ENCODE measurements around the gene SLC8A3.

The SLC8A3 gene

DNA sequence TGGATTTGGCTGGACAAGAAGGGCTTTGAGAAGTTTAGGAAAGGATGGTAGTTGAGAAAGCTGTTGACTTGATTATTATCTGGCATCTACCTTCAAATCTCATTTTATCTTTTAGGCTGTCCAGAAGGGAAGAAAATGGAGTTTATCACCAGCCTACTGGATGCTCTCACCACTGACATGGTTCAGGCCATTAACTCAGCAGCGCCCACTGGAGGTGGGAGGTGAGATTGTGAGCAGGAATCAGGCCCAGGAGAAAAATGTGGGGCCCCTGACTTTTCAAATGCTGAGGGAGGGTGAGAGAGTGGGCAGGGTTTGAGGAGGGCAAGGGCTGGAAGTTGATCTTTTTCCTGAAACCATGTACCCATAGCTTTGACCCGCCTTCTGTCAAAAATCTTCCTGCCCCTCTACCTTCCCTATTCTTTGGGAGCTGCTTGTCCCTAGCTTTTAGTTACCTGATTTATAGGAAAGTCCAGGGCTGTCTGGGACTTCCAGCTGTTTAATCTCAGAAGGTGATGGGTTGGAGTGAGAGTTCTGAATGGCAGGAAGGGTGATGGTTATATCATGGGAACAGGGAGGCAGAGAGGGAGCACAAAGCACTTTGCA is 175.4 kb downstream of the SLC8A3 start:
- Histone ChIP-seq H3K4me3 (ENCODE audit: low read length, poor library complexity, severe bottlenecking) (no peak overlapping the region), H3K9ac (ENCODE audit: low read depth, low read length, poor library complexity, severe bottlenecking) (no peak overlapping the region), H3K36me3 (ENCODE audit: insufficient read depth, low read length) (no peaks in the 10 kb centered on the region), H2AFZ (ENCODE audit: low read length) (no peak overlapping the region), H3K9me2 (replicated peaks; ENCODE audit: low read depth, low read length) (no peaks in the 10 kb centered on the region), H3K79me2 (ENCODE audit: insufficient read depth, low read length) (no peaks in the 10 kb centered on the region), H3K27me3 (ENCODE audit: insufficient read depth, low read length, poor library complexity, severe bottlenecking) (no peaks in the 10 kb centered on the region), H4K20me1 (ENCODE audit: insufficient read depth, low read length, poor library complexity, severe bottlenecking) (no peaks in the 10 kb centered on the region), H3K4me1 (ENCODE audit: insufficient read depth, low read length, poor library complexity, severe bottlenecking) (no peaks in the 10 kb centered on the region), H3F3A (ENCODE audit: low read depth) (no peaks in the 10 kb centered on the region), H3K4me2 (ENCODE audit: low read depth, low read length, poor library complexity, severe bottlenecking) (no peak overlapping the region), H3K9me3 (ENCODE audit: insufficient read depth, low read depth, low read length) (no peaks in the 10 kb centered on the region)
- no peak for TF ChIP-seq EZH2phosphoT487 (IDR thresholded peaks at IDR 0.05; ENCODE audit: borderline replicate concordance)
- TF ChIP-seq, protein P1, sequence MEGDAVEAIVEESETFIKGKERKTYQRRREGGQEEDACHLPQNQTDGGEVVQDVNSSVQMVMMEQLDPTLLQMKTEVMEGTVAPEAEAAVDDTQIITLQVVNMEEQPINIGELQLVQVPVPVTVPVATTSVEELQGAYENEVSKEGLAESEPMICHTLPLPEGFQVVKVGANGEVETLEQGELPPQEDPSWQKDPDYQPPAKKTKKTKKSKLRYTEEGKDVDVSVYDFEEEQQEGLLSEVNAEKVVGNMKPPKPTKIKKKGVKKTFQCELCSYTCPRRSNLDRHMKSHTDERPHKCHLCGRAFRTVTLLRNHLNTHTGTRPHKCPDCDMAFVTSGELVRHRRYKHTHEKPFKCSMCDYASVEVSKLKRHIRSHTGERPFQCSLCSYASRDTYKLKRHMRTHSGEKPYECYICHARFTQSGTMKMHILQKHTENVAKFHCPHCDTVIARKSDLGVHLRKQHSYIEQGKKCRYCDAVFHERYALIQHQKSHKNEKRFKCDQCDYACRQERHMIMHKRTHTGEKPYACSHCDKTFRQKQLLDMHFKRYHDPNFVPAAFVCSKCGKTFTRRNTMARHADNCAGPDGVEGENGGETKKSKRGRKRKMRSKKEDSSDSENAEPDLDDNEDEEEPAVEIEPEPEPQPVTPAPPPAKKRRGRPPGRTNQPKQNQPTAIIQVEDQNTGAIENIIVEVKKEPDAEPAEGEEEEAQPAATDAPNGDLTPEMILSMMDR (conservative IDR thresholded peaks at IDR 0.05; ENCODE audit: low read length), result peak; percentile 95

DNA sequence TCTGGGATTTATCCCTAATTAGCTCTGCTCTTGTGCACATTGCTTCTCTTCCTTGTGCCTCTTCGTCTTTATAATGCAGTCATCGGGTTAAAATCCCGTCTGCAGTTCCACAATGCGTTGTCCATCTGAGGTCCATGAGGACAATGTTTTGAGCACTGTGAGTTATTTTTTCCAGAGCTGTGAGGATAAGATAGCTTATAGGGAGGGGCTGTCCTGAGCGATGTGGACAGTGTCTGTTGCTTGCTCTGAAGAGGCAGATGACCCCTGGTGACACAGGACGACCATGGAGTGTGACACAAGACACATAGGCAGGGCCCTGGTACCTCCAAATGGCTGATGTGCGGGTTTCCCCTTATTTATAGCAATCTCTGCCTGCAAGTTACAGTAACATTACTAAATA is 177.0 kb downstream of the SLC8A3 start:
- H2AFZ ChIP-seq (ENCODE audit: low read length), result no peak overlapping the region
- no peak overlapping the region for H3K4me3 ChIP-seq (ENCODE audit: low read length, poor library complexity, severe bottlenecking)
- no peaks in the 10 kb centered on the region for H3K27me3 ChIP-seq (ENCODE audit: insufficient read depth, low read length, poor library complexity, severe bottlenecking)
- no peak for TF ChIP-seq EZH2phosphoT487 (IDR thresholded peaks at IDR 0.05; ENCODE audit: borderline replicate concordance)
- TF ChIP-seq, protein P1 (conservative IDR thresholded peaks at IDR 0.05; ENCODE audit: low read length), result no peak
- H4K20me1 ChIP-seq (ENCODE audit: insufficient read depth, low read length, poor library complexity, severe bottlenecking), result no peaks in the 10 kb centered on the region
- H3K9me3 ChIP-seq (ENCODE audit: insufficient read depth, low read depth, low read length), result no peaks in the 10 kb centered on the region
- no peak overlapping the region for H3K9ac ChIP-seq (ENCODE audit: low read depth, low read length, poor library complexity, severe bottlenecking)
- no peaks in the 10 kb centered on the region for H3F3A ChIP-seq (ENCODE audit: low read depth)
- no peaks in the 10 kb centered on the region for H3K4me1 ChIP-seq (ENCODE audit: insufficient read depth, low read length, poor library complexity, severe bottlenecking)
- no peaks in the 10 kb centered on the region for H3K79me2 ChIP-seq (ENCODE audit: insufficient read depth, low read length)
- H3K36me3 ChIP-seq (ENCODE audit: insufficient read depth, low read length), result no peaks in the 10 kb centered on the region
- no peaks in the 10 kb centered on the region for H3K9me2 ChIP-seq (replicated peaks; ENCODE audit: low read depth, low read length)
- H3K4me2 ChIP-seq (ENCODE audit: low read depth, low read length, poor library complexity, severe bottlenecking), result no peak overlapping the region

DNA sequence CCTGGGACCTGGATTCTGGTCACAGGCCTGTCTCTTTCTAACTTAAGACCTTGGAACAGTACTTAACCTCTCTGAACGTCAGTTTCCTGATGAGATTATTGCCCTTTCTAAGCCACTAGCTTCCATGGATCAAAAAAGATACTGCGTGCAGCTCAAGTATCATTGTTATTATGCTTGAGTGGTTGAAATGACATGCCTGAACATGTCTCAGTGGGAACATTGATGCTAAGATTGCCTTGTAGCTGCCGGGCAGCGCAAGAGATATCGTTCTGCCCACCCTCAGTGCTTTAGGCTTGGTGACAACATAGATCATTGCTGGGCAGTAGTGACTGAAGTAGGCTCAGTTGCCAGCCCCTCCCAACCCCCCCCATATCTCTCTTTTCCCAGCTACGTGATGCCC is 177.7 kb downstream of the SLC8A3 start:
- Histone ChIP-seq H3K4me1 (ENCODE audit: insufficient read depth, low read length, poor library complexity, severe bottlenecking) (no peaks in the 10 kb centered on the region), H3K36me3 (ENCODE audit: insufficient read depth, low read length) (no peaks in the 10 kb centered on the region), H3K4me2 (ENCODE audit: low read depth, low read length, poor library complexity, severe bottlenecking) (no peak overlapping the region), H2AFZ (ENCODE audit: low read length) (no peak overlapping the region), H3F3A (ENCODE audit: low read depth) (no peaks in the 10 kb centered on the region), H3K9me2 (replicated peaks; ENCODE audit: low read depth, low read length) (no peaks in the 10 kb centered on the region), H4K20me1 (ENCODE audit: insufficient read depth, low read length, poor library complexity, severe bottlenecking) (no peaks in the 10 kb centered on the region), H3K27me3 (ENCODE audit: insufficient read depth, low read length, poor library complexity, severe bottlenecking) (no peaks in the 10 kb centered on the region), H3K79me2 (ENCODE audit: insufficient read depth, low read length) (no peaks in the 10 kb centered on the region), H3K9me3 (ENCODE audit: insufficient read depth, low read depth, low read length) (no peaks in the 10 kb centered on the region), H3K9ac (ENCODE audit: low read depth, low read length, poor library complexity, severe bottlenecking) (no peak overlapping the region), H3K4me3 (ENCODE audit: low read length, poor library complexity, severe bottlenecking) (no peak overlapping the region)
- no peak for TF ChIP-seq EZH2phosphoT487 (IDR thresholded peaks at IDR 0.05; ENCODE audit: borderline replicate concordance)
- TF ChIP-seq, protein P1 (conservative IDR thresholded peaks at IDR 0.05; ENCODE audit: low read length), result no peak

All from Loucy (cell line).